ENCODE results near the gene S100A6.
A peak's percentile ranks its signal among the peaks of the same experiment; 100 is the strongest.
"Not testable (repeated sequence)": the region's sequence is repeated elsewhere in the genome, so short reads cannot be mapped to it uniquely, and the experiment has no call there.

Gene S100A6

DNA sequence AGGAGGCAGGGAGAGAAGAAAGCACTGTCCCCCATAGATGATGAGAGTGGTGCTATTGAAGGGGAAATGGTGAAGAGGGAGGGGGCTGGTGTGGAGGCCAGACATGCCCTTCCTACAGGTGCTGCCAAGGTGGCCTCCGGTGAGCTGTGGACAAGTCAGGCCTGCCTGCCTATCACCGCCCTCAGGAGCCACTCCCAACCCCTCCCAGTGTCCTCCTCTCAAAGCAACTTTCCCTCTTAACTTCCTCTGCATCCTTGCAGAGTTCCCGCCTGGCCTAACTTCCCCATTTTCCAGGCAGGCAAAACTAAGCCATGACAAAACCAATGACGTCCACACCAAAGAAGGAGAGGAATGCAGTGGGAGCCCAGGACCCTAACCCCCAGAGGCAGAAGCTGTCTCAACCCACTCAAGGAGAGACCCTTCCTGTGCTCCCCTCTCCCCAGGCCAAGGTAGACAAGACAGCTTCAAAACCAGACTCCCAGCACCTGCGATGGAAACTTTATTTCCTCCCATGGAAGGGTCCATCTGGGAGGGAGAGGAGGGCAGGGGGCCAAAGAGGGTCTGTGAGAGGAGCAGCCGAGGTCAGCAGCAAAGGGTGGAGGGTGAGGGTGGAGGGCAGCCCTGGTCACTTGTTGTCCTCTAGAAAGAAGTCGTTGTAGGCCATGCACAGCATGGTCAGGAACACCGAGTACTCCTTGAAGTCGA lies 1.0 kb upstream of the S100A6 start:
- intact Hi-C loops (cut with DNase I): no loop called here
- peak in 1 of 10 donors; percentile 25 for DNase-seq

DNA sequence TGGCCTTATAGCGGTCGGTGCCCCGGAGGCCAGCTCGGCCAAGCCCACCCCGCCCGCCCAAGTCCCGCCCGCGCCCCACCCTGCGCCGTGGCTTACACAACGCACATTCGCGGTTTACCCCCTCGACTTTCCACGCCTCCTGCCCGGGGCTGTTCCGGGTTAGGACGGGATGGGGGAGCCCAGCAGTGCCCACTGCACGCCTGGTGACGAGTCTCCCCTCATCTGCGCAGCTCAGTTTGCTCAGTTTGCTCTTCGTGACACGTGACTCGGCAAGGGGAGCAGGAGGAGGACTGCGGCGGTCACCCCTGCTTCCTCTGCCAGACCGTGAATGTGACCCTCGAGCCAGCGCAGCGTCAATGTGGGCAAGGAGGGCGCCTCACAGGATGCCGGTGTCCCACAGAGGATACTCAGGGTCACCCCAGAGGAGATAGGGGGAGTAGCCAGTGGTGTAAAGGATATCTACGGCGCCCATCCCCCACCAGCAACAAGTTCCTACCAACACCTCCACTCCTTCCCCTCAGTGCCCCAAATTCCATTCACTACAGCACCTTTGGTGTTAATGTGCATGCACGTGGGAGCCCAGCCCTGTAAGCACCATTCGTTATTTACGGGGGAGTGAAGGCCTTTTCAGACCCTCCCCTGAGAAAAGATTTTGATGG lies 350 bp upstream of the S100A6 start:
- peak; percentile 45 to 94 (median 60) for DNase-seq
- intact Hi-C loops (cut with DNase I): no loop called here

DNA sequence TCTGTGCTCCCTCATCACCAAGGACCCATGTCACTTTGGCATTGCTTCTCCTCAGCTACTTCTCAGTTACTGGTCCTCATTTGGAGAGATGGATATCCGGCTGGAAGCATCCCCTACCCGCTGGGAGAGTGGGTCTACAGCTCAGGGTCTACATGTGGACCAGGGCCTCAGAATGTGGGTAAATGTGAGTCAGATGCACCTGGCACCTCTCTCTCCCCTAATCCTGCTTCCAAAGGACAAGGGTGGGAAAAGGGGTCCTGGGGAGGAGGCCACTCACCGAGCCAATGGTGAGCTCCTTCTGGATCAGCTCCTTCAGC lies 908 bp downstream of the S100A6 start:
- intact Hi-C loops (cut with DNase I): loop anchor here (5.0 kb wide), 1 partner anchor 32 kb away; the partner anchor contains the start of gene S100A2

DNA sequence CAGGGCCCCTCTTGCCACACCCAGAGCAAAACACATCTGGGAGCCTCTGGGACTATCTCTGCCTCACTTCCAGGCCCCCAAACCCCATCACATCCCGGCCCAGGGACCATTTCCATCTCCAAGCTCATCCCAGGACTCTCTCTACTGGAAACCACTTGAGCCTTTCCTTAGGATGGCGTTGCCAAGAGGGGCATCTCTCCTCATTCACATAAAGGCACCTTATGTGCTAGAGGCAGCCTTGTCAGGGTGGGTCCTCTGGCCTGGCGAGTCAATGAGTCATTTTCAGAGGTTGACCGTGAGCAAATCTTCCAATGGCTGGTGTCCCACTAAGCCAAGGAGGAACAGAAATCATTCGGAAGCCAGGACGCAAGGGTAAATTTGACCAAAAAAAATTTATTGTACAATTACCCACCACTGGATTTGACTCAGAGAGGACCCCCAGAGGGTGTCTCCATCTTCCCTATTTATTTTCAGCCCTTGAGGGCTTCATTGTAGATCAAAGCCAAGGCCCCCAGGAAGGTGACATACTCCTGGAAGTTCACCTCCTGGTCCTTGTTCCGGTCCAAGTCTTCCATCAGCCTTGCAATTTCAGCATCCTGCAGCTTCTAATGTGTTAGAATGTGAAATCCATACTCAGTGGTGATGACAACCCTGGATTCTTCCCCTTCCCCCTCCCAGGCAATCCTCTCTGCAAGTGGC lies 1.4 kb downstream of the S100A6 start:
- intact Hi-C loops (cut with DNase I): loop anchor here (5.0 kb wide), 1 partner anchor 33 kb away; the partner anchor contains the start of gene S100A2
- DNase-seq: no peak

More for the DNA sequence above, 908 bp downstream of the S100A6 start:
- peak in 1 of 10 donors; percentile 0 for DNase-seq

GRCh38 chr1:153533689-153534201 lies 2.0 kb downstream of the S100A6 start:
- peak in 4 of 10 donors; percentile 25 to 86 (median 65) for DNase-seq
- intact Hi-C loops (cut with DNase I): loop anchor here (5.0 kb wide), 1 partner anchor 34 kb away; the partner anchor contains the start of gene S100A2

DNA sequence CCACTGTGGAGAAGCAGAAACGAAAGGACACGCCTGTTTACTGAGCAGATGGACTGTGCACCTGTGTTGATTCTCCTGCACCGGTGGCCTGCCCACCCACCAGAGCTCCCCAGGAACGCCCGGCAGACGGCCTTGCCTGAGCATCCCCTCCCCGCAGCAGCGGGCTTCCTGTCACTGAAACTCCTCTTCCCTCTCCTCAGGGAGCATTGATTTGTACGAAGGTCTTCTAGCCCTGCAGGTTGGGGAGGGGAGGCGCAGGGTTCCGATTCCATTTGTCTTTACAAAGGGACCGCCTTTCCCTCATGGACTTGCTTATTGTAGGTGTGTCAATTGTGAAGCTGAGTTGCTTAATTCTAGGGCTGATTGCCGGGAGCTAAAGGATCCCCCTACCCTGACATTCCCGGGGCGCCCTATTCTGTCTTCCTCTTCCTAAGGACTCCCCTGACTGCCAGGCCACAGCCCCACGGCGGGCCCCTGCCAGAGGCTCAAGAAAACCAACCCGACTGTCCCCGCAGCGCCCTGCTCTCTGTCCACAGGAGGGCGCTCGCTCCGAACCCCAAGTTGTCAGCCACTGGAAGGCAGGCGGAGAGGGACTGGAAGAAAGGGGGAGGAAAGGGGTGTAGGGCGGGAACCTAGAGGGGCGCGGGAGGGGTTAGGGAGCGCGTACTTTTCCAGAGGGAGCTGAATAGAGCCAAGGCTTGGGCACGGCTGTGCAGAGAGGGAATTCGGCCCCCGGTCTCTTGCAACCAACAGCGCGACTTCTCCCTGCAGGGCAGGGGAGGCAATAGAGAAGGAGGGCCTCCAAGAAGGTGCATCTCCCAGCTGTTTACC lies 2.8 kb downstream of the S100A6 start:
- peak; percentile 53 to 97 (median 78) for DNase-seq
- intact Hi-C loops (cut with DNase I): loop anchor here (5.0 kb wide), 1 partner anchor 34 kb away; the partner anchor contains the start of gene S100A2

DNA sequence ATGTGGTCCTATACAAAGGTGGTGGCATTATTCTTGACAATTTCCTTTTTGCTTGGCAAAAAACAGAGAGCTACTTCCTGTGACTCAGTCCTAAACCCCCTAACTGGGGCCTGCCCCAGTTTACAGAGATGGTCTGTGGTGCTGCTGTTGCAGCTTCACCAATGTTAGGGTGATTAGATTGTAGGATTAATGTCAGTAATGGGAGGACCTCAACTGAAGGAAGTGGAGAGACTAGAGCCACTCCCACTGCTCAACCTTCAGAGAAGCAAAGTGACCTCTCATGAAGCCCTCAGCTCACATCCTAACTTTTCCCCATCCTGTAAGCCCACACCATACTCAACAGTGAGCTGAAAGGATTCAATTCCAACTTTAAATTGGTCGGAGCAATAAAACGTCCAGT lies 3.6 kb downstream of the S100A6 start:
- peak in 1 of 10 donors; percentile 3 for DNase-seq
- intact Hi-C loops (cut with DNase I): loop anchor here (5.0 kb wide), 1 partner anchor 35 kb away; the partner anchor contains the start of gene S100A2

- intact Hi-C loops (cut with DNase I): loop anchor here (5.0 kb wide), 1 partner anchor 36 kb away; the partner anchor contains the start of gene S100A2
- DNase-seq: peak in 1 of 10 donors; percentile 28
Observed at GRCh38 chr1:153531638-153532037, 4.2 kb downstream of the S100A6 start.

- DNase-seq: no peak
- intact Hi-C loops (cut with DNase I): no loop called here
Observed at GRCh38 chr1:153527683-153528040, 8.1 kb downstream of the S100A6 start.

DNA sequence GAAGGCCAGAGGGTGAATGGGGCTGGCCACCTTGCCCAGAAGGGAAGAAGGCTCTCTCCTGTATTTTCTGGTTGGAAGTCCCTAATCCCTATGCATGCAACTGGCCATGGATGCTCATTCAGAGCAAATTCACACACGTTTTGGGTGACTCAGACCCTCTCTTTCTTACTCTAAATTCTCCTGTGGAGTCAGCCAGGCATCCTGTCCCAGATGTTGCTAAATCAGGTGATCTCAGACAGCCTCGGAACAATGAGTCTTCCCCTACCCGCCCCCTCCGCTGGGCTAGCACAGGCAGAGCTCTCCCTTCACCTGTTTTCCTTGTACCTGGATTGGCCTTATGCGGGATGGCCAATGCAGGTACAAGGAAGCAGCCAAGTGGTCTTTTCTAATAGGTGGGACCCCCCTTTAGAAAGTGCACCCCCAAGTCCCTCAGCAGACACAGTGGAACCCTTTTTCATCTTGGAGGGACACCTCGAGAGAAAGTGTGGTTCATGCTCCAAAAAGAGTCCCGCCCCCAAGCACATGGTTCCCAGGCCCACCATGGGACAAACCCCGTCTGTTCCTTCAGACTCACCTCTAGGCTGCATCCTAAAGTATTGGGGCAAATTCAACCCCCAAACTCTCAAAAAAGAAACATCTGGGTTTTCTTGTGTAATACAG lies 8.6 kb downstream of the S100A6 start:
- peak in 1 of 10 donors; percentile 9 for DNase-seq
- intact Hi-C loops (cut with DNase I): no loop called here

GRCh38 chr1:153526132-153526543 lies 9.7 kb downstream of the S100A6 start:
- intact Hi-C loops (cut with DNase I): no loop called here
- no peak for DNase-seq

- intact Hi-C loops (cut with DNase I): no loop called here
- DNase-seq: no peak
Observed at GRCh38 chr1:153525088-153525728, 10.6 kb downstream of the S100A6 start.

- DNase-seq; intact Hi-C loops (cut with DNase I): not testable (repeated sequence)
Observed at GRCh38 chr1:153522353-153523048, 13.3 kb downstream of the S100A6 start.

DNA sequence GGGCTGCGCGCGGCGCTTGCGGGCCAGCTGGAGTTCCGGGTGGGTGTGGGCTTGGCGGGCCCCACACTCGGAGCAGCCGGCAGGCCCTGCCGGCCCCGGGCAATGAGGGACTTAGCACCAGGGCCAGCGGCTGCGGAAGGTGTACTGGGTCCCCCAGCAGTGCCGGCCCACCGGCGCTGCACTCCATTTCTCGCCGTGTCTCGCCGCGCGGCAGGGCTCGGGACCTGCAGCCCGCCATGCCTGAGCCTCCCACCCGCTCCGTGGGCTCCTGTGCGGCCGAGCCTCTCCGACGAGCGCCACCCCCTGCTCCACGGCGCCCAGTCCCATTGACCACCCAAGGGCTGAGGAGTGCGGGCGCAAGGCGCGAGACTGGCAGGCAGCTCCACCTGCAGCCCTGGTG lies 14.0 kb downstream of the S100A6 start:
- DNase-seq; intact Hi-C loops (cut with DNase I): not testable (repeated sequence)

DNA sequence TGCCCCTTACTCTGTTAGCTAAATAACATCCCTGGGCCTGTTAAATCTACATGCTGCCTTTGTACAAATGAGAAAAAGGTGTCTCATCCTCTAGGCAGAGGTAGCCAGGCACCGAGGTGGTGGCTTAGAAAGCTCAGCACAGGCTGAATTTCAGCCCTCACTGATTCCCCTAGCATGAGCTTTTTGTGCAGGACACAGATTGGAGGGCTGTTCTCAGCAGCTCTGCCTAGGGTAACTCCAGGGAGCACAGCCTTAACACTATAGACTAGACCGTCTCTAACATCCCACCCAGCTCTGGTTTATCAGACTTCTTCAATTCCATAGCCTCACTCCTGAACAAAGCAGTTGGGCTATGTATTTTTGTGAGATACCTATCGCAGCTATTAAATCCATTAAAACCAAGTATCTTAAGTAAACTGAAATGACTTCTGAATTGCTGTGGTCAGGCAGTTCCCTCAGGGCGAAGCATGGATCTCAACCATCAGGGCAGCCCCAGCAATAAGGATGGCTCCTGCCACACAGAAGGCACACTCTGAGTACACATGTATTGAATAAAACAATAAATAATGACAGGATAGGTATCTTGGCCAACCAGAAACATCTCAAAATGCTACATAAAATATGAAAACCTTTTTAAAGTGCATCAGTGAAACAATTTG lies 14.8 kb downstream of the S100A6 start:
- no peak for DNase-seq
- intact Hi-C loops (cut with DNase I): no loop called here

DNA sequence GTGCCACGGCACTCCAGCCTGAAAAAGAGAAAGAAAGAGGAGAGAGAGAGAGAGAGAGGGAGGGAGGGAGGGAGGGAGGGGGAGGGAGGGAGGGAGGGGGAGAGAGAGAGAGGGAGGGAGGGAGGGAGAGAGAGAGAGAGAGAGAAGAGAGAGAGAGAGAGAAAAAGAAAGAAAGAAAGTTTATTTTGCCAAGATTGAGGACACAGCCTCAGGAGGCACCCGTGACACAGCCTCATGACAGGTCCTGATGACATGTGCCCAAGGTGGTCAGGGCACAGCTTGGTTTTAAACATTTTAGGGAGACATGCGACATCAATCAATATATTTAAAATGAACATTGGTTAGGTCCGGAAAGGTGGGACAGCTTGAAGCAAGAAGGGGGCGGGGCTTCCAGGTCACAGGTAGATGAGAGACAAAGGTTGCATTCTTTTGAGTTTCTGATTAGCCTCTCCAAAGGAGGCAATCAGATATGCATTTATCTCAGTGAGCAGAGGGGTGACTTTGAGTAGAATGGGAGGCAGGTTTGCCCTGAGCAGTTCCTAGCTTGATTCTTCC lies 15.6 kb downstream of the S100A6 start:
- DNase-seq; intact Hi-C loops (cut with DNase I): not testable (repeated sequence)

DNA sequence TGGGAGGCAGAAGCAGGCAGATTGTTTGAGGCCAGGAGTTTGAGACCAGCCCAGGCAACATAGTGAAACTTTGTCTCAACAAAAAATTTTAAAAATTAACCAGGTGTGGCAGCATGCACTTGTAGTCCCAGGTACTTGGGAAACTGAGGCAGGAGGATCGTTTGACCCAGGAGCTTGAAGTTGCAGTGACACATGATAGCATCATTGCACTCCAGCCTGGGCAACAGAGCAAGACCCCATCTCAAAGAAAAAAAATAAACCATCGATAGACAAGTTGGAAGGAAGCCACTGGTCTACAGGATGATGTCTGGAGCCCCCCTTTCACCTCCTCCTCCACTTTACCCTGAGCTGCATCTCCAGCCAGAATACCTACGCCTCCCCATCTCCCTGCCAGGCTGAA lies 16.5 kb downstream of the S100A6 start:
- intact Hi-C loops (cut with DNase I): loop anchor here (10.0 kb wide), 2 partner anchors 136 to 226 kb away; partner anchors contain the start of gene SNAPIN
- no peak for DNase-seq
